ENCODE results near the gene ETV2.

DNA sequence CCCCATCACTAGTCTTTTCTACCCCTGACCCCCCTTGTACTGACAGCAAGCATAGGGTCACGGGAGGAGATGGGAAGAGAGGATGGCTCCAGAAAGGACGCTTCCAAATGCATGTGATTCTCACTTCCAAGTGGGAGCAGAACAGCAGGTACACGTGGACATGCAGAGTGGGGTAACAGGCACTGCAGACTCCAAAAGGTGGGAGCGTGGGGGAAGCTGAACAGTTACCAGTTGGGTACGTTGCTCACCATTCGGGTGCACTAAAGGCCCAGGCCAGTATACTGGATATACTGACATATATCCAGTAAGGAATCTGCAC, 2.3 kb upstream of the ETV2 start:
- TF ChIP-seq, protein P1, sequence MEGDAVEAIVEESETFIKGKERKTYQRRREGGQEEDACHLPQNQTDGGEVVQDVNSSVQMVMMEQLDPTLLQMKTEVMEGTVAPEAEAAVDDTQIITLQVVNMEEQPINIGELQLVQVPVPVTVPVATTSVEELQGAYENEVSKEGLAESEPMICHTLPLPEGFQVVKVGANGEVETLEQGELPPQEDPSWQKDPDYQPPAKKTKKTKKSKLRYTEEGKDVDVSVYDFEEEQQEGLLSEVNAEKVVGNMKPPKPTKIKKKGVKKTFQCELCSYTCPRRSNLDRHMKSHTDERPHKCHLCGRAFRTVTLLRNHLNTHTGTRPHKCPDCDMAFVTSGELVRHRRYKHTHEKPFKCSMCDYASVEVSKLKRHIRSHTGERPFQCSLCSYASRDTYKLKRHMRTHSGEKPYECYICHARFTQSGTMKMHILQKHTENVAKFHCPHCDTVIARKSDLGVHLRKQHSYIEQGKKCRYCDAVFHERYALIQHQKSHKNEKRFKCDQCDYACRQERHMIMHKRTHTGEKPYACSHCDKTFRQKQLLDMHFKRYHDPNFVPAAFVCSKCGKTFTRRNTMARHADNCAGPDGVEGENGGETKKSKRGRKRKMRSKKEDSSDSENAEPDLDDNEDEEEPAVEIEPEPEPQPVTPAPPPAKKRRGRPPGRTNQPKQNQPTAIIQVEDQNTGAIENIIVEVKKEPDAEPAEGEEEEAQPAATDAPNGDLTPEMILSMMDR (conservative IDR thresholded peaks at IDR 0.05; ENCODE audit: low read length): no peak
- no peak for TF ChIP-seq EZH2phosphoT487 (IDR thresholded peaks at IDR 0.05; ENCODE audit: borderline replicate concordance, low read depth, low read length)

Data from OCI-LY7 (cell line).